Measurements from ENCODE around the gene ZNF614.
"Not testable (repeated sequence)": the region's sequence is repeated elsewhere in the genome, so short reads cannot be mapped to it uniquely, and the experiment has no call there.

ZNF614 gene

GRCh38 chr19:51986309-51987291, 41.6 kb downstream of the ZNF614 start, which contains the start of gene ZNF350:
Gene ZNF350, minus strand, starts transcription at chr19:51986840. Its CDS starts 12,480 bp downstream, at chr19:51974360.
- peak; percentile 96 for DNase-seq

GRCh38 chr19:51983361-51983760, 44.8 kb downstream of the ZNF614 start:
- no peak for DNase-seq

DNA sequence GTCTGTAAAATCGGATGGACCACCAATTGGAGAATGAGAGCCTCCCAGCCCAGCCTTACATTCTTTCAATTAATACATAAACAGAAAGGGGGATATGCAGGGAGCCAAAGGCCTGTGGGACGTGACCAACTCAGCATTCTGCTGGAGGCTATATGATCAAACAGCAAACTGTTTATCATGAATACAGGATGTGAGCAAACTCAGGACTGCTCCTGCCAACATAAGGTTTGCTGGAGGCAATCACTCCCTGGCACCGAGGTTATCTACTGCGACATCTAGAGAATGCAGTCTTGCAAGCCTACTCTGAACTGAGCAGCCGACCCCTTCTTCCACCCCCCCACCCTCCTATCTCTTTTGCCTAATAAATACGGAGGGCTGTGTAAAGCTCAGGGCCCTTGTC, 47.3 kb downstream of the ZNF614 start:
- DNase-seq = not testable (repeated sequence)

DNA sequence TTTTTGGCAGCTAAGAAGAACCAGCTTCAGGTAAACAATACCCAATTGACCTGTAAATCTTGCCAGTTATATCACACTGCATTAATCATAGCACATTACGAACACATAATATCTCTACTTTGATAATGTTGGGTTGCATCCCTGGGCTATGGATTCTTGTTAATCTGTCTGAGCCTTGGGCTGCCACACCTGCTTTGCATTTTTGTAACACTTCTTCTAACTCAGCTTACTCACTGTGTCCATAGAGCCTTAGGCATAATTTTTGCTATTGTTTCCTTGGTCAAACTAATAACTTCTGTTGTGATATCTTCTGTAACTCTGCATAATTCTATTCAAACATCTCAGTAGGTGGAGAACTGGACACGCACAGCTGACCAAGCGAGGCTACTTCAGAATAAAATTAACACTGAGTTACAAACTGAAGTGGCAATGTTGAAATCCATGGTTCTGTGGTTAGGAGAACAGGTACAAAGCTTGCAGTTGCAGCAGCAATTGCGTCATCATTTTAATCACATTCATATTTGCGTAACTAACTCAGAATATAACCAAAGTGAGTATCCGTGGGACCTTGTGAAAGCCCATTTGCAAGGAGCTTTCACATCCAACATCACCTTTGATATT, 48.0 kb downstream of the ZNF614 start:
- DNase-seq = no peak

- DNase-seq = no peak
These were observed 49.3 kb downstream of the ZNF614 start for GRCh38 chr19:51978882-51979281.

DNA sequence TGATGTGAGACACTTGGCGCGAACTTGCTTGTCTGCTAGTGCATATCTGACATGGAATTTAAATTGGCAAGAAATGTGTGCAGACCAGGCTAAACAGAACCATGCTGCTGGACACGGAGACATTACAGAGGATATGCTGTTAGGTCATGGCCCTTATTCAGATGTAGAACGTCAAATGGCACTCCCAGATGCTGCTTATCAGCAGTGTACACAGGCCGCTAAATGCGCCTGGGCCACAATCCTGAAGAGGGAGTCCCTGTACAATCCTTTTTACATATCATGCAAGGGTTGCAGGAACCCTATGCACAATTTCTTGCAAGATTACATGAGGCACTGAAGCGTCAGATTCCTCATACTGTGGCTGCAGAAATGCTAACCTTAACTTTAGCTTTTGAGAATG, 50.8 kb downstream of the ZNF614 start:
- no peak for DNase-seq

DNA sequence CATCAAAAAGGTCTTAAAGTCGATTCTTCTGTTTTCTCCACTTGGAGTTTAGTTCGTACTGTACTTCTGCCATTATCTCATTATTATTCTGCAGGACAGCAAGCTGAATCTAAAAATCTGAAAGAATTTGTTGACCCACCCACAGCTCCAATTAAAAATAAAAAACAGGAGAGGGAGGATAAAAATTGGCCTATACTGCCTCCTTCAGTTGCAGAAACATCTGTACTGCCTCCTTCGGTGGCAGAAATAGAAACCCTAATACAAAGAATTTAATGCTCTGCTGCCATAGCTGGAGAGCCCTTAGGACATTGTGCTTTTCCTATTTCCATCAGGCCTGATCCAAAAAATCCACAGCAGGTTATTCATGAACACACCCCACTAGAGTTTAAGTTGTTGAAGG, 51.3 kb downstream of the ZNF614 start:
- no peak for DNase-seq

DNA sequence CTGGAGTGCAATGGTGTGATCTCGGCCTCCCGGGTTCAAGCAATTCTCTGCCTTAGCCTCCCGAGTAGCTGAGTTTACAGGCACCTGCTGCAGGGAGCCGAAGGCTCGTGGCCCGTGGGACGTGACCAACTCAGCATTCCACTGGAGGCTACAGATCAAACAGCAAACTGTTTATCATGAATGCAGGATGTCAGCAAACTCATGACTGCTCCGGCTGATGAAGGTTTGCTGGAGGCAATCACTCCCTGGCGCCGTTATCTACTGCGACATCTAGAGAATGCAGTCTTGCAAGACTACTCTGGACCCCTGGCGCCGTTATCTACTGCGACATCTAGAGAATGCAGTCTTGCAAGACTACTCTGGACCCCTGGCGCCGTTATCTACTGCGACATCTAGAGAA, 52.4 kb downstream of the ZNF614 start:
- not testable (repeated sequence) for DNase-seq

DNA sequence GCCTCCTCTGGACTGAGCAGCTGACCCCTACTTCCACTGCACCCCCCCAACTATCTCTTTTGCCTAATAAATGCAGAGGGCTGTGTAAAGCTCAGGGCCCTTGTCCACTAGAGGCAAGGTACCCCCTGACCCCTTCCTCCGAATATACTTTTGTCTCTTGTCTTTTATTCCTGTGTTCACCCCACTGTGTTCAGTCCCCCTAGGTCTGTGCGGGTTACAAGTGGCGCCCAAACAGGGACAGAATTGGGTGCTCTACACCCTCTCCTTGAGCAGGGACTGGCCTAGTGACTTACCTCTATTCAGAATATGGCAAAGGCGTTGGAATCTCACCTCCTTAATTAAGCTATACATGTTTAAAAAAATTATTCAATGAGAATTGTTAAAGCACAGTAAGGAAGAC, 56.6 kb downstream of the ZNF614 start:
- DNase-seq = peak; percentile 25

- DNase-seq = no peak
These were observed 57.5 kb downstream of the ZNF614 start for GRCh38 chr19:51970718-51971117.

DNA sequence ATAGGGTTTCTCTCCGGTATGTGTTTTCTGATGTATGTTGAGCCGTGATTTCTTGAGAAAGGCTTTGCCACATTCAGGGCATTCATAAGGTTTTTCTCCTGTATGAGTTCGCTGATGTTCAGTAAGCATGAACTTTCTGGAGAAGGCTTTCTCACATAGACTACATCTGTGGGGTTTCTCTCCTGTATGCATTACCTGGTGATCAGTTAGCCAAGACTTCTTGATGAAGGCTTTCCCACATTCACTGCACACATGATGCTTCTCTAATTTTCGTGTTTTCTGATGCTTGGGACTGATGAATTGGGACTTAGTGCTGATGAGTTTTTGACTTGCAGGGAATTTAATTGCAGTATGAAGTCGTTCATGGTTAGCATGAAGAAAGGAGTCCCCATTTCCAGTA, 62.6 kb downstream of the ZNF614 start:
- no peak for DNase-seq
